Prostate gland (tissue), 2 donors: ENCODE data around the gene MYOCD. TPM values are rescaled to one million over a fixed set of nuclear protein-coding genes. Genes with fewer than 3 reads are reported as not detected.

Experiments
- DNase-seq: peaks from one replicate; pipeline ENCODE4 v3.0.0-alpha.2; 2019; ENCODE audit warnings: low spot score
- H3K27ac ChIP-seq, 2 donors: fragments of 200-600 bp; sonication (generic); 2 replicates each; pipeline ENCODE4 v1.5.1; 2017 to 2019
- H3K27me3 ChIP-seq: fragments of 200-600 bp; sonication (generic); replicated peaks from 2 replicates; pipeline ENCODE4 v1.5.1; 2019; ENCODE audit not compliant: insufficient read depth
- H3K36me3 ChIP-seq, 2 donors: fragments of 200-600 bp; sonication (generic); 1 replicate in 1 of 2; 2 replicates in 1 of 2; pipeline versions ENCODE4 v1.5.1 to v1.8.1; 2017 to 2019
- H3K4me1 ChIP-seq: fragments of 200-600 bp; sonication (generic); replicated peaks from 2 replicates; pipeline ENCODE4 v1.5.1; 2019
- H3K4me3 ChIP-seq, 2 donors: fragments of 200-600 bp; sonication (generic); 2 replicates each; pipeline ENCODE4 v1.5.1; 2017 to 2019
- H3K9me3 ChIP-seq: fragments of 200-600 bp; sonication (generic); 2 replicates; pipeline ENCODE4 v1.5.1; 2017
- POLR2A ChIP-seq: fragments of 450-650 bp; IDR thresholded peaks from one replicate; pipeline ENCODE4 v1.6.1; 2016; ENCODE audit warnings: antibody characterized with exemption, mild to moderate bottlenecking
- POLR2AphosphoS5 ChIP-seq: sonication (generic); formaldehyde crosslinking; IDR thresholded peaks from one replicate; pipeline ENCODE4 v1.6.1; 2017; ENCODE audit warnings: antibody characterized with exemption
- WGBS: methylation state at CpG from one replicate; pipeline ENCODE4 v1.1.5; 2018; 5-methylcytosine and 5-hydroxymethylcytosine counted together
- intact Hi-C: fragments of 100-400 bp; cut with DNase I; formaldehyde crosslinking; loops from one replicate; pipeline ENCODE4 v1.14.2; 2022
- total RNA-seq, 2 donors: library from RNA; depleted of rRNA; stranded (reverse); fragments of >200 nt; gene quantifications; one replicate each; pipeline ENCODE4 v1.1.0, GENCODE V29; 2016
- TF ChIP-seq, protein P1 (sequence below), 4 experiments: fragments of 200-600 bp in 2 of 4; fragments of 450-650 bp in 2 of 4; sonication (generic) in 2 of 4; IDR thresholded peaks; 1 replicate in 3 of 4; 2 replicates in 1 of 4; pipeline ENCODE4 v1.5.1; 2016 to 2019; ENCODE audit warnings: antibody characterized with exemption in 4 of 4, mild to moderate bottlenecking in 2 of 4, moderate library complexity in 2 of 4

MYOCD gene
- total RNA-seq, 2 donors from 2014 or later, result 8.5 to 43.8 TPM

DNA sequence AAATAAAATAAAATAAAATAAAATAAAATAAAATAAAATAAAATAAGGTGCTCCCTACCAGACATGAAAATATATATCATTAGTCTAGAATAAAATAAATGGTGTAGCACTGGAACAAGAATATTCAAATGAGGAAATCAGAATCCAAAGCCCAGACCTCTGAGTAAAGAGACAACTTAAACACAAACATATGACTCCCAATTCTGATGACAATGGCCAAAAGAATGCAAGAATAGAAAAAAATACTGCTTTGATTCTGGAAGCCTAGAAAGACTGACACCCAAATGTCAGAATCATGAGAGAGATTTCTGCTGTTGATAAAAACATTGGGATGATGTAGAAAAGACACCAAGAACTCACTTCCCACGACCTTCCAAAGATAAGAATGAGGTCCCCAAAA is 27.9 kb downstream of the MYOCD start:
- intact Hi-C loops, result no loop called here
- TF ChIP-seq, protein P1, sequence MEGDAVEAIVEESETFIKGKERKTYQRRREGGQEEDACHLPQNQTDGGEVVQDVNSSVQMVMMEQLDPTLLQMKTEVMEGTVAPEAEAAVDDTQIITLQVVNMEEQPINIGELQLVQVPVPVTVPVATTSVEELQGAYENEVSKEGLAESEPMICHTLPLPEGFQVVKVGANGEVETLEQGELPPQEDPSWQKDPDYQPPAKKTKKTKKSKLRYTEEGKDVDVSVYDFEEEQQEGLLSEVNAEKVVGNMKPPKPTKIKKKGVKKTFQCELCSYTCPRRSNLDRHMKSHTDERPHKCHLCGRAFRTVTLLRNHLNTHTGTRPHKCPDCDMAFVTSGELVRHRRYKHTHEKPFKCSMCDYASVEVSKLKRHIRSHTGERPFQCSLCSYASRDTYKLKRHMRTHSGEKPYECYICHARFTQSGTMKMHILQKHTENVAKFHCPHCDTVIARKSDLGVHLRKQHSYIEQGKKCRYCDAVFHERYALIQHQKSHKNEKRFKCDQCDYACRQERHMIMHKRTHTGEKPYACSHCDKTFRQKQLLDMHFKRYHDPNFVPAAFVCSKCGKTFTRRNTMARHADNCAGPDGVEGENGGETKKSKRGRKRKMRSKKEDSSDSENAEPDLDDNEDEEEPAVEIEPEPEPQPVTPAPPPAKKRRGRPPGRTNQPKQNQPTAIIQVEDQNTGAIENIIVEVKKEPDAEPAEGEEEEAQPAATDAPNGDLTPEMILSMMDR (IDR thresholded peaks at IDR 0.05), result no peak
- TF ChIP-seq POLR2A, result no peak
- TF ChIP-seq POLR2AphosphoS5, result no peak
- 65% methylated on average over 1 of the region's 1 CpG for WGBS

DNA sequence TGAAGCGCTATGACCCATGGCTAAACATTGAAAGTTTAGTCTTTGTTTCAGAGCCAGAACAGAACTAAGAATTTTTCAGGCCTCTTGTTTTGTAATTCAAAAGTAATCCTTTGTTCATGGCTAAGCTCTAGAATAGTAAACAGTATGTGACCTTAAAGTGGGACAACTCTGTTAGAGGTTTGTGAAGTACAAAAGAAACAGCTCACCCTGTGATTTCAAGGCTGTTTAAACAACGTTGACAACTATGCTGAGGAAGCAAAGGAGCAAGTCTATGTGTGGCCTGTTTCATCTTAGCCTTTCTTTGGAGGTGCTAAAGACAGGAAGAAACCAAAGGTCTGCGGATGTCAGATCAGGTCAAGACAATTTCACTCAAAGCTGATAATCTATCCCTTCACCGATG is 40.4 kb downstream of the MYOCD start:
- no peak for DNase-seq
- H3K4me3 ChIP-seq, result no peak overlapping the region
- H3K36me3 ChIP-seq, result no peaks in the 10 kb centered on the region
- H3K4me1 ChIP-seq, result no peaks in the 10 kb centered on the region
- TF ChIP-seq, protein P1 (IDR thresholded peaks at IDR 0.05), result no peak
- no peak for TF ChIP-seq POLR2A
- no peak for TF ChIP-seq POLR2AphosphoS5
- H3K9me3 ChIP-seq, result no peaks in the 10 kb centered on the region
- no peaks in the 10 kb centered on the region for H3K27me3 ChIP-seq
- WGBS, result 69% methylated on average over 4 of the region's 4 CpGs
- intact Hi-C loops, result no loop called here
- H3K27ac ChIP-seq, result no peak overlapping the region

More for the DNA sequence above, 27.9 kb downstream of the MYOCD start:
- no peaks in the 10 kb centered on the region for H3K36me3 ChIP-seq
- H3K9me3 ChIP-seq, result no peaks in the 10 kb centered on the region
- no peak overlapping the region for H3K27ac ChIP-seq
- no peak overlapping the region for H3K4me3 ChIP-seq
- H3K27me3 ChIP-seq, result no peaks in the 10 kb centered on the region
- no peak for DNase-seq
- no peaks in the 10 kb centered on the region for H3K4me1 ChIP-seq

DNA sequence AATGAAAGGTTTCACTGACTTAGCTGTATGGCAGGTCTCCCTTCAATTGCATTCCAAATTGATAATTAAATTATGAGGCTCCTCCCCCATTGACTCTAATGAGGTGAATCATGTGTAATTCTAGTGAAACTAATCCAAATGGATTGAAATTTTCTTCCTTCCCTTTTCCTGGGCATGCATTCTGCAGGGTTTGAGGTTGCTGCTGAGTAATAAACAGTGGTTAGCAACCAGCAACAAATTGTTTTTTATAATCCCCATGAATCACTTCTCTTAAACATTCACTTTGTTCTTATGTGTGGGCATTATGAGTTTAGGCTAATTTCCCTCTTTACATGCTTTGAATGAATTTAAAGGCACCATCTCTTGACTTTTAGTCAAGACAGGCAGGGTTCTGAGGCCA is 43.4 kb downstream of the MYOCD start:
- no peak for DNase-seq
- Histone ChIP-seq H3K9me3 (no peaks in the 10 kb centered on the region), H3K4me3 (no peak overlapping the region), H3K27ac (no peak overlapping the region), H3K4me1 (no peaks in the 10 kb centered on the region), H3K27me3 (no peaks in the 10 kb centered on the region), H3K36me3 (no peaks in the 10 kb centered on the region)
- TF ChIP-seq, protein P1 (IDR thresholded peaks at IDR 0.05), result no peak
- no peak for TF ChIP-seq POLR2A
- intact Hi-C loops, result no loop called here

DNA sequence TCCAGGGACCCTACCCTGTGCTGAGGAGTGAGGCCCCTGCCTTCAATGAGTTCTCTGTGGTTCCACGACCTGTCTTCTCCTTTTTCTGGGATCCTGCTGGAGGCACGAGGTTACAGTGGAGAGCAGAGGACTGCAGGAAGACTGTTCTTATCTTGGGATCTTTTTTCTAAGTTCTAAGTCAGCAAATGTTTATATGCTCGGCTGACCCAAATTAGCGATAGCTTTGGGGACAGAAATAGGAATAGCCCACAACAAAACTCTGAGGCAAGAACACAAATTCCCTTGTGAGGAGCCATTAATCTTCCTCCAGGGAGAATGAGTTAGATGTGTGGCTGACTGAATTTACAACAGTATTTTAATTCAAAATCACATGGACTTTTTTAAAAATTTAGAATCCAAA is 46.7 kb downstream of the MYOCD start:
- no peaks in the 10 kb centered on the region for H3K9me3 ChIP-seq
- no peak overlapping the region for H3K4me3 ChIP-seq
- no peaks in the 10 kb centered on the region for H3K27me3 ChIP-seq
- no peaks in the 10 kb centered on the region for H3K36me3 ChIP-seq
- 40% methylated on average over 4 of the region's 4 CpGs for WGBS
- intact Hi-C loops, result no loop called here
- TF ChIP-seq POLR2A (no peak), POLR2AphosphoS5 (no peak)
- TF ChIP-seq, protein P1 (IDR thresholded peaks at IDR 0.05), result no peak
- no peaks in the 10 kb centered on the region for H3K4me1 ChIP-seq
- H3K27ac ChIP-seq, result no peak overlapping the region
- DNase-seq, result no peak

DNA sequence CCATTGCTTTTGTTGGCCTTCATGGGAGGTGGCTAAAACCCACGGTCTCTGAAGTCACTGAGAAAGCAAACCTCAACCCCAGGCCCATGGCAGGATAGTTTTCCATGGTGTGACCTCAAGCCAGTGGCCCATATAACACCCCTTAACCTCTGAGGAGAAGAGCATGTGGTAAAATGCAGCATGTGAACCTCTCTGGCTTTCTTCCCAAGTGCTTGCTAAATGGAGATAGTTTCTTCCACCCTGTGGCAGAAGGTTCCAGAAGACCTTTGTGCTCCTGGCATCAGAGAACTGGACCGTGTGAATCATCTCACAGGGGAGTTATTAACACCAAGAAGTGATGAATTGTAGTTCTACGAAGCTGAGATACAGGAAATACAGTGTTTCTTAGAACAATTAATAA is 47.3 kb downstream of the MYOCD start:
- intact Hi-C loops, result no loop called here
- H3K27me3 ChIP-seq, result no peaks in the 10 kb centered on the region
- WGBS, result 70% methylated on average over 3 of the region's 3 CpGs
- no peaks in the 10 kb centered on the region for H3K36me3 ChIP-seq
- H3K4me1 ChIP-seq, result no peaks in the 10 kb centered on the region
- no peak overlapping the region for H3K4me3 ChIP-seq
- H3K9me3 ChIP-seq, result no peaks in the 10 kb centered on the region
- no peak overlapping the region for H3K27ac ChIP-seq
- no peak for TF ChIP-seq POLR2A
- DNase-seq, result no peak
